DND-41 (cell line): ENCODE measurements around the gene IGSF5.

Source experiments
- EZH2 ChIP-seq: IDR thresholded peaks from 3 replicates; pipeline ENCODE4 v1.6.1; 2012; ENCODE audit warnings: borderline replicate concordance, low read depth, mild to moderate bottlenecking, moderate library complexity, low read length, inconsistent platforms; ENCODE audit not compliant: severe bottlenecking
- TF ChIP-seq, protein P1 (sequence below): IDR thresholded peaks from 2 replicates; pipeline ENCODE4 v1.5.1; 2012; ENCODE audit warnings: borderline replicate concordance, low read length, moderate library complexity, mild to moderate bottlenecking; ENCODE audit not compliant: poor library complexity, severe bottlenecking; ENCODE audit errors: extremely low read depth

DNA sequence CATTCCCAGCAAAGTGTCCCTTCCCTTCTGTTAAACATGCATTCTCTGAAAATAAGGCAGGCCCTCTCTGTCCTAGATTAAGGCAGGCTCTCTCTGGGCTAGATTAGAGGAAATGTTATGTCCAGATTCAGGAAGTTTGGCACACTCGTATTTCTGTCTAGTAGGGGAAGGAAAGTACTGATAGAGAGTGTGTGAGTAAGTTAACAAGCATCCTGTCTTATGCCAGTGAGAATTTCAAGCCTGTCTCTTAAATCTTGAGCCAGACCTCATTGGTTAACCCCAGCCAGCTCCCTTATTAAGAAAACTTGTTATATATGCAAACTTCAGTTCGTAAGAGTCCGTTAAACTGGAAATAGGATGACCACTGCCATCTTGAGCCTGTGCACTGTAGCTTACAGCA, 31.6 kb downstream of the IGSF5 start:
- TF ChIP-seq, protein P1, sequence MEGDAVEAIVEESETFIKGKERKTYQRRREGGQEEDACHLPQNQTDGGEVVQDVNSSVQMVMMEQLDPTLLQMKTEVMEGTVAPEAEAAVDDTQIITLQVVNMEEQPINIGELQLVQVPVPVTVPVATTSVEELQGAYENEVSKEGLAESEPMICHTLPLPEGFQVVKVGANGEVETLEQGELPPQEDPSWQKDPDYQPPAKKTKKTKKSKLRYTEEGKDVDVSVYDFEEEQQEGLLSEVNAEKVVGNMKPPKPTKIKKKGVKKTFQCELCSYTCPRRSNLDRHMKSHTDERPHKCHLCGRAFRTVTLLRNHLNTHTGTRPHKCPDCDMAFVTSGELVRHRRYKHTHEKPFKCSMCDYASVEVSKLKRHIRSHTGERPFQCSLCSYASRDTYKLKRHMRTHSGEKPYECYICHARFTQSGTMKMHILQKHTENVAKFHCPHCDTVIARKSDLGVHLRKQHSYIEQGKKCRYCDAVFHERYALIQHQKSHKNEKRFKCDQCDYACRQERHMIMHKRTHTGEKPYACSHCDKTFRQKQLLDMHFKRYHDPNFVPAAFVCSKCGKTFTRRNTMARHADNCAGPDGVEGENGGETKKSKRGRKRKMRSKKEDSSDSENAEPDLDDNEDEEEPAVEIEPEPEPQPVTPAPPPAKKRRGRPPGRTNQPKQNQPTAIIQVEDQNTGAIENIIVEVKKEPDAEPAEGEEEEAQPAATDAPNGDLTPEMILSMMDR, result no peak
- TF ChIP-seq EZH2, result no peak
